ENCODE data around the gene MRPL4. TPM values are rescaled to one million over a fixed set of nuclear protein-coding genes. Genes with fewer than 3 reads are reported as not detected.

The MRPL4 gene
- total RNA-seq, 4 donors from 2014 or later, result 77.2 to 90.8 (median 83.5) TPM

- TF ChIP-seq CTCF (IDR thresholded peaks at IDR 0.05), result no peak
- WGBS, 2 donors, result 6 to 9% methylated on average over 25 to 37 of the region's 58 CpGs
- DNase-seq (ENCODE audit: low spot score in 2 of 2), result no peak
- intact Hi-C loops (cut with DNase I; ENCODE audit: low total_unique reads), result no loop called here
- H3K4me3 ChIP-seq (ENCODE audit: low read depth, poor library complexity, severe bottlenecking), result no peak overlapping the region
Measured at GRCh38 chr19:10295847-10296591, 44.0 kb downstream of the MRPL4 start.

GRCh38 chr19:10299545-10300458, 47.8 kb downstream of the MRPL4 start:
- TF ChIP-seq POLR2A (IDR thresholded peaks at IDR 0.05) (no peak), CTCF (IDR thresholded peaks at IDR 0.05) (no peak)
- no peak overlapping the region for H3K4me3 ChIP-seq (ENCODE audit: low read depth, poor library complexity, severe bottlenecking)
- WGBS, 2 donors, result 50 to 53% methylated on average over 14 of the region's 14 CpGs
- no peak for DNase-seq (ENCODE audit: low spot score in 2 of 2)
- intact Hi-C loops (cut with DNase I; ENCODE audit: low total_unique reads), result no loop called here

GRCh38 chr19:10305139-10305806, 53.3 kb downstream of the MRPL4 start:
- H3K4me3 ChIP-seq (ENCODE audit: low read depth, poor library complexity, severe bottlenecking), result no peak overlapping the region
- no peak for DNase-seq (ENCODE audit: low spot score in 2 of 2)
- WGBS, 2 donors, result 74 to 81% methylated on average over 17 of the region's 17 CpGs
- TF ChIP-seq POLR2A (IDR thresholded peaks at IDR 0.05) (no peak), CTCF (IDR thresholded peaks at IDR 0.05) (no peak)
- intact Hi-C loops (cut with DNase I; ENCODE audit: low total_unique reads), result no loop called here

- no peak for DNase-seq (ENCODE audit: low spot score in 2 of 2)
- WGBS, 2 donors, result 87% methylated on average over 5 of the region's 5 CpGs
- no peak for TF ChIP-seq POLR2A (IDR thresholded peaks at IDR 0.05)
- no peak for TF ChIP-seq CTCF (IDR thresholded peaks at IDR 0.05)
- intact Hi-C loops (cut with DNase I; ENCODE audit: low total_unique reads), result no loop called here
- no peak overlapping the region for H3K4me3 ChIP-seq (ENCODE audit: low read depth, poor library complexity, severe bottlenecking)
Measured at GRCh38 chr19:10306327-10306726, 54.3 kb downstream of the MRPL4 start.

- intact Hi-C loops (cut with DNase I; ENCODE audit: low total_unique reads), result no loop called here
- H3K4me3 ChIP-seq (ENCODE audit: low read depth, poor library complexity, severe bottlenecking), result no peak within 1 kb of the TSS
- DNase-seq (ENCODE audit: low spot score in 2 of 2), result no peak
- TF ChIP-seq POLR2A (IDR thresholded peaks at IDR 0.05), result no peak
- TF ChIP-seq CTCF (IDR thresholded peaks at IDR 0.05), result no peak
- WGBS, 2 donors, result 91 to 94% methylated on average over 20 to 24 of the region's 24 CpGs
Measured at GRCh38 chr19:10309423-10309822, 57.4 kb downstream of the MRPL4 start, which contains the start of gene ZGLP1. Gene ZGLP1 (minus strand): TSS chr19:10309815.

Small RNAs within 50 kb of the gene (microRNA-seq; reads per million reads assigned to microRNA genes)
- gene MIR4322 (ENCODE audit: borderline number of aligned reads in 1 of 2, borderline replicate concordance in 2 of 2), result 0 reads per million in 2 donors

Other genes starting within 250 kb of the MRPL4 start
- gene COL5A3, start 241.7 kb upstream of the MRPL4 start, total RNA-seq, result 10 to 100 TPM; 11.9 to 31.9 (median 20.7) TPM
- not detected for gene RDH8, start 238.7 kb upstream of the MRPL4 start, total RNA-seq
- 10 to 100 TPM; 17.0 to 24.6 (median 23.3) TPM for gene SHFL, start 165.9 kb upstream of the MRPL4 start, total RNA-seq
- gene ANGPTL6, start 149.5 kb upstream of the MRPL4 start, total RNA-seq, result 1 to 10 TPM in 1 of 4 donors, under 1 TPM in 2, not detected in 1; 0.21 to 1.8 (median 0.68) TPM
- gene PPAN, start 145.9 kb upstream of the MRPL4 start, total RNA-seq, result 10 to 100 TPM; 38.7 to 61.3 (median 52.9) TPM
- gene P2RY11, start 140.5 kb upstream of the MRPL4 start, total RNA-seq, result 10 to 100 TPM; 19.0 to 26.3 (median 22.5) TPM
- 100 to 1,000 TPM; 292 to 348 (median 320) TPM for gene EIF3G, start 132.3 kb upstream of the MRPL4 start, total RNA-seq
- 10 to 100 TPM; 13.2 to 38.4 (median 32.0) TPM for gene DNMT1, start 57.3 kb upstream of the MRPL4 start, total RNA-seq
- 10 to 100 TPM in 2 of 4 donors, 1 to 10 TPM in 2; 4.5 to 11.4 (median 8.2) TPM for gene S1PR2, start 20.9 kb upstream of the MRPL4 start, total RNA-seq
- gene ICAM1, start 18.9 kb downstream of the MRPL4 start, total RNA-seq, result 10 to 100 TPM in 1 of 4 donors, 1 to 10 TPM in 3; 5.1 to 19.0 (median 6.7) TPM
- gene ICAM4, start 34.7 kb downstream of the MRPL4 start, total RNA-seq, result under 1 TPM in 1 of 4 donors, not detected in 3; 0.38 TPM
- under 1 TPM in 2 of 4 donors, not detected in 2; 0.13 to 0.20 TPM for gene ICAM5, start 37.7 kb downstream of the MRPL4 start, total RNA-seq
- gene ZGLP1, start 57.6 kb downstream of the MRPL4 start, total RNA-seq, result 1 to 10 TPM in 3 of 4 donors, not detected in 1; 2.2 to 3.8 (median 2.8) TPM
- gene FDX2, start 63.8 kb downstream of the MRPL4 start, total RNA-seq, result 10 to 100 TPM; 10.3 to 20.7 (median 18.2) TPM
- gene RAVER1, start 81.3 kb downstream of the MRPL4 start, total RNA-seq, result 10 to 100 TPM; 14.2 to 22.5 (median 19.2) TPM
- gene ICAM3, start 87.4 kb downstream of the MRPL4 start, total RNA-seq, result 10 to 100 TPM in 1 of 4 donors, 1 to 10 TPM in 3; 3.8 to 10.2 (median 5.1) TPM
- 100 to 1,000 TPM in 1 of 4 donors, 10 to 100 TPM in 3; 48.2 to 115 (median 64.8) TPM for gene TYK2, start 128.4 kb downstream of the MRPL4 start, total RNA-seq
- gene CDC37, start 151.3 kb downstream of the MRPL4 start, total RNA-seq, result 100 to 1,000 TPM in 3 of 4 donors, 10 to 100 TPM in 1; 92.8 to 142 (median 120) TPM
- gene PDE4A, start 168.3 kb downstream of the MRPL4 start, total RNA-seq, result 1 to 10 TPM; 4.1 to 6.8 (median 5.7) TPM